ENCODE measurements around the gene C16orf92. TPM values are rescaled to one million over a fixed set of nuclear protein-coding genes. Genes with fewer than 3 reads are reported as not detected.

The C16orf92 gene
- total RNA-seq, 1 donor from 2014 or later: not detected

DNA sequence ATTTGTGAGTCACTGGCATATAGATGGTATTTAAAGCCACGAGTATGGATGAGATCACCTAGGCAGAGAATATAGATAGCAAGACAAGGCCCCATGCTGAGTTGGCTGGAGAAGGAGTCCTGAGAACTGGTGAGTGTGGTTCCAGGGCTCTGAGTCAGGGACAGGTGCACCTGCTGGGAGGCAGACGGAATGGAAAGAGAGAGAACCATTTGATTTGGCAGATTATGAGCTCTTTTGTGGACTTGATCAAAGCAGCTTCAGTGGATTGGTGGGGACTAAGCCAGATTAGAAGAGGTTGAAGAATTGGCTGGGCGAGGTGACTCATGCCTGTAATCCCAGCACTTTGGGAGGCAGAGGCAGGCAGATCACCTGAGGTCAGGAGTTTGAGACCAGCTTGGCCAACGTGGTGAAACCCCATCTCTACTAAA lies 4.3 kb upstream of the C16orf92 start:
- DNase-seq (ENCODE audit: low spot score, unreplicated experiment): no peak
- Mint-ChIP-seq H3K27ac (no peak overlapping the region), H3K9me3 (ENCODE audit: low read depth) (no peaks in the 10 kb centered on the region), H3K36me3 (ENCODE audit: insufficient read depth) (no peaks in the 10 kb centered on the region), H3K4me3 (ENCODE audit: low read depth) (no peak overlapping the region), H3K27me3 (peaks cover 9% of the 10 kb centered on the region), H3K4me1 (ENCODE audit: low read depth) (peaks cover 4% of the 10 kb centered on the region)
- TF ChIP-seq, protein P1, sequence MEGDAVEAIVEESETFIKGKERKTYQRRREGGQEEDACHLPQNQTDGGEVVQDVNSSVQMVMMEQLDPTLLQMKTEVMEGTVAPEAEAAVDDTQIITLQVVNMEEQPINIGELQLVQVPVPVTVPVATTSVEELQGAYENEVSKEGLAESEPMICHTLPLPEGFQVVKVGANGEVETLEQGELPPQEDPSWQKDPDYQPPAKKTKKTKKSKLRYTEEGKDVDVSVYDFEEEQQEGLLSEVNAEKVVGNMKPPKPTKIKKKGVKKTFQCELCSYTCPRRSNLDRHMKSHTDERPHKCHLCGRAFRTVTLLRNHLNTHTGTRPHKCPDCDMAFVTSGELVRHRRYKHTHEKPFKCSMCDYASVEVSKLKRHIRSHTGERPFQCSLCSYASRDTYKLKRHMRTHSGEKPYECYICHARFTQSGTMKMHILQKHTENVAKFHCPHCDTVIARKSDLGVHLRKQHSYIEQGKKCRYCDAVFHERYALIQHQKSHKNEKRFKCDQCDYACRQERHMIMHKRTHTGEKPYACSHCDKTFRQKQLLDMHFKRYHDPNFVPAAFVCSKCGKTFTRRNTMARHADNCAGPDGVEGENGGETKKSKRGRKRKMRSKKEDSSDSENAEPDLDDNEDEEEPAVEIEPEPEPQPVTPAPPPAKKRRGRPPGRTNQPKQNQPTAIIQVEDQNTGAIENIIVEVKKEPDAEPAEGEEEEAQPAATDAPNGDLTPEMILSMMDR (IDR thresholded peaks at IDR 0.05; ENCODE audit: unreplicated experiment): no peak

DNA sequence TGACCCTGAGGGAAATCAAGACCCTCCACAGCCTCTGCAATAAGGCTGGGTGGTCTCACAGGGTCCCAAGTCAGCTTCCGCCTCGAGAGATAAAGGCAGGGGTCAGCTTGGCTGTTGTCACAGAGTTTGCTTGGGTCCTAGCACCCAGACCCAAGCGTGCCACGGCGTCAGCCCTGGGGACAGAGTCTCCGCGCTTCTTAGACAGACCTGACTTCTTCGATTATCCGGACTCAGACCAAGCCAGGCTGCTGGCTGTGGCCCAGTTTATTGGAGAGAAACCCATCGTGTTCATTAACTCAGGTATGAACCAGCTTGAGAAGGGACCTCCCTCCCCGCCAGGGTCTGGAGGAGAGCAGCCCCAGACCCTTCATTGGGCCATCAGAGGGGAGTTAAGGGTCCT lies 588 bp downstream of the C16orf92 start:
- no peaks in the 10 kb centered on the region for H3K36me3 Mint-ChIP-seq (ENCODE audit: insufficient read depth)
- H3K27me3 Mint-ChIP-seq: peaks cover 32% of the 10 kb centered on the region
- no peak overlapping the region for H3K27ac Mint-ChIP-seq
- no peaks in the 10 kb centered on the region for H3K9me3 Mint-ChIP-seq (ENCODE audit: low read depth)
- no peak overlapping the region for H3K4me3 Mint-ChIP-seq (ENCODE audit: low read depth)
- DNase-seq (ENCODE audit: low spot score, unreplicated experiment): no peak
- TF ChIP-seq, protein P1 (IDR thresholded peaks at IDR 0.05; ENCODE audit: unreplicated experiment): no peak
- no peaks in the 10 kb centered on the region for H3K4me1 Mint-ChIP-seq (ENCODE audit: low read depth)

DNA sequence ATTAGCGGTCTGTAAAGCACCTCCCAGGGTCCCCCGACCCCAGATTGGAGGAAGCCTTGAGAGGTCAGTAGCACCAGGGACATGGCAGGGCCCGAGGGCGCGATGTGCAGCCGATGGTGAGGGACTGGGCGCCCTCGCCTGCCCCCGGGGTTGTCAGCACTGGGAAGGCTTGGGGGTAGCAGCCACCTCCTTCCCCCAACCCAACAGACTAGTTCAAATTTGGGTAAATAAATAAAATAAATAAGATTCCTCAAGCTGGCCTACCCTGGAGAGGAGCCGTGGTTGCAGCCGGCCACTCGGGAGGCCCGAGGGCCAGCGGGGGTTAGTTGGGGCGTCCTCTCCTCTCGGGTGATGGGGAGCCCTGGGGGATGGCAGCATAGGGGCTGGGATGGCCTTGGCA lies 1.5 kb downstream of the C16orf92 start:
- Mint-ChIP-seq H3K36me3 (ENCODE audit: insufficient read depth) (no peaks in the 10 kb centered on the region), H3K9me3 (ENCODE audit: low read depth) (no peaks in the 10 kb centered on the region), H3K4me3 (ENCODE audit: low read depth) (no peak overlapping the region), H3K27me3 (peaks cover 35% of the 10 kb centered on the region), H3K27ac (no peak overlapping the region), H3K4me1 (ENCODE audit: low read depth) (no peaks in the 10 kb centered on the region)
- TF ChIP-seq, protein P1 (IDR thresholded peaks at IDR 0.05; ENCODE audit: unreplicated experiment): no peak
- no peak for DNase-seq (ENCODE audit: low spot score, unreplicated experiment)

DNA sequence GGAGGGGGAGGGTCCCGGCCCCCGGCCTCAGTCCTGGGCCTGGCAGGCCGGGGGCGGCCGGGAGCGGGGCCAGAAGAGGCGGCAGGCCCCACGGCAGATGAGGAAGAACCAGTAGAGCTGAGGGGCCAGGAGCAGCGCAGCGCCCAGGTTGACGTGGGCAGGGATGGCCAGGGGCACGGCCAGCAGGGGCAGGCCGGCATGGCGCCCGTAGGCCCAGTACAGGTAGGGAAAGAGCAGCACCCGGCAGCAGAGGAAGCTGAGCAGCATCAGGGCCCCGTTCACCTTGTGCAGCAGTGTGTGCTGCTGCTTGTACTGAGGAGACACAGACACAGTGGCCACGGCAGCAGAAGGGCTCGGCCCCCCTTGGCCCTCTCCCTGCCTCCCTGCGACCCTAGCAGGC lies 2.2 kb downstream of the C16orf92 start:
- DNase-seq (ENCODE audit: low spot score, unreplicated experiment): no peak
- Mint-ChIP-seq H3K9me3 (ENCODE audit: low read depth) (no peaks in the 10 kb centered on the region), H3K27me3 (peaks cover 42% of the 10 kb centered on the region), H3K4me1 (ENCODE audit: low read depth) (no peaks in the 10 kb centered on the region), H3K27ac (no peak overlapping the region), H3K36me3 (ENCODE audit: insufficient read depth) (no peaks in the 10 kb centered on the region), H3K4me3 (ENCODE audit: low read depth) (no peak overlapping the region)
- TF ChIP-seq, protein P1 (IDR thresholded peaks at IDR 0.05; ENCODE audit: unreplicated experiment): no peak

DNA sequence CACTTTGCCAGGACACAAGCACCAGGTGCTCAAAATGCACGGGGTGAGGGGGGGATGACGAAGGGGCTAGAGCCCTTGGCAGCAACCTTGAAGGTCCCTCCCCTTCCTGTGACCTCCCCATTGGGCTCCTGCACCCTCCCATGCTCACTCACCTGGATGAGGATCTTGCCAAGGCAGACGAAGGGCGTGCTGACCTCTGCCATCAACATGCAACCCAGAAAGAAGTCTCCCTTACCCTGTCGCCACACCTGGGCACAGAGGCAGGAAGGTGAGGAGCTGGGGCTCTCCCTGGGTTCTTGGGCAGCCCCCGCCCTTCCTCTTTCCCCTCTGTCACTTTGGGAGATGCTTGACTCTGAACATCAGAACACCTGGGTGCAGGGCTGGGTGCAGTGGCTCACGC lies 2.6 kb downstream of the C16orf92 start:
- no peaks in the 10 kb centered on the region for H3K36me3 Mint-ChIP-seq (ENCODE audit: insufficient read depth)
- H3K27me3 Mint-ChIP-seq: peaks cover 45% of the 10 kb centered on the region
- no peak overlapping the region for H3K27ac Mint-ChIP-seq
- H3K9me3 Mint-ChIP-seq (ENCODE audit: low read depth): no peaks in the 10 kb centered on the region
- H3K4me1 Mint-ChIP-seq (ENCODE audit: low read depth): no peaks in the 10 kb centered on the region
- H3K4me3 Mint-ChIP-seq (ENCODE audit: low read depth): no peak overlapping the region
- DNase-seq (ENCODE audit: low spot score, unreplicated experiment): no peak
- TF ChIP-seq, protein P1 (IDR thresholded peaks at IDR 0.05; ENCODE audit: unreplicated experiment): no peak

All from progenitor cell of endocrine pancreas (in vitro differentiated cells).